ENCODE data around the gene CYP2A7.
"Not testable (repeated sequence)": the region's sequence is repeated elsewhere in the genome, so short reads cannot be mapped to it uniquely, and the experiment has no call there.

CYP2A7 gene

GRCh38 chr19:40882062-40882461 lies at the start of gene CYP2A7:
Gene CYP2A7 (minus strand): TSS chr19:40882231. CDS start chr19:40882210, 21 bp downstream.
- H3K27ac ChIP-seq, H3K36me3 ChIP-seq, H4K20me1 ChIP-seq, H3K4me1 ChIP-seq, H3K9ac ChIP-seq, H3K27me3 ChIP-seq, H3K9me3 ChIP-seq, H3K4me3 ChIP-seq, H3K4me2 ChIP-seq: not testable (repeated sequence)

GRCh38 chr19:40930799-40931198 lies 48.8 kb upstream of the CYP2A7 start:
- H3K27me3 ChIP-seq, H3K4me2 ChIP-seq, H3K9ac ChIP-seq, H4K20me1 ChIP-seq, H3K4me3 ChIP-seq, H3K27ac ChIP-seq, H3K36me3 ChIP-seq, H3K4me1 ChIP-seq: not testable (repeated sequence)
- H3K9me3 ChIP-seq, result peaks cover 11% of the 10 kb centered on the region; the same call in 1 of the 2 replicates

- H3K4me1 ChIP-seq, H3K4me2 ChIP-seq, H3K27me3 ChIP-seq, H3K4me3 ChIP-seq, H3K27ac ChIP-seq, H3K9ac ChIP-seq, H3K36me3 ChIP-seq, H4K20me1 ChIP-seq, H3K9me3 ChIP-seq: not testable (repeated sequence)
These were observed 47.9 kb upstream of the CYP2A7 start for GRCh38 chr19:40929942-40930341.

GRCh38 chr19:40928850-40929249 lies 46.8 kb upstream of the CYP2A7 start:
- Histone ChIP-seq H3K4me2 (no peak overlapping the region), H3K4me3 (no peak overlapping the region)
- no peak for TF ChIP-seq Cebpa-rat (IDR thresholded peaks at IDR 0.05)

GRCh38 chr19:40927567-40927966 lies 45.5 kb upstream of the CYP2A7 start:
- no peak for TF ChIP-seq Cebpa-rat (IDR thresholded peaks at IDR 0.05)
- Histone ChIP-seq H3K9me3 (no peaks in the 10 kb centered on the region), H3K9ac (no peak overlapping the region), H3K27me3 (no peaks in the 10 kb centered on the region), H3K4me3 (no peak overlapping the region), H3K36me3 (no peaks in the 10 kb centered on the region), H4K20me1 (no peaks in the 10 kb centered on the region), H3K4me2 (no peak overlapping the region), H3K27ac (no peak overlapping the region), H3K4me1 (no peaks in the 10 kb centered on the region)

More at GRCh38 chr19:40928850-40929249, 46.8 kb upstream of the CYP2A7 start:
- H3K27me3 ChIP-seq, result no peaks in the 10 kb centered on the region
- no peak overlapping the region for H3K27ac ChIP-seq
- H3K9me3 ChIP-seq, result no peaks in the 10 kb centered on the region
- no peaks in the 10 kb centered on the region for H3K4me1 ChIP-seq
- no peaks in the 10 kb centered on the region for H4K20me1 ChIP-seq
- H3K36me3 ChIP-seq, result no peaks in the 10 kb centered on the region
- no peak overlapping the region for H3K9ac ChIP-seq

- not testable (repeated sequence) for H3K27ac ChIP-seq, H4K20me1 ChIP-seq, H3K9ac ChIP-seq, H3K9me3 ChIP-seq, H3K4me1 ChIP-seq, H3K4me3 ChIP-seq, H3K36me3 ChIP-seq, H3K4me2 ChIP-seq, H3K27me3 ChIP-seq
These were observed 44.2 kb upstream of the CYP2A7 start for GRCh38 chr19:40926276-40926675.

GRCh38 chr19:40923934-40924391 lies 41.9 kb upstream of the CYP2A7 start:
- Histone ChIP-seq H3K36me3 (no peaks in the 10 kb centered on the region), H3K4me2 (no peak overlapping the region), H3K27ac (no peak overlapping the region), H3K4me3 (no peak overlapping the region), H3K9ac (no peak overlapping the region), H3K27me3 (no peaks in the 10 kb centered on the region), H3K4me1 (no peaks in the 10 kb centered on the region), H4K20me1 (no peaks in the 10 kb centered on the region), H3K9me3 (peaks cover 29% of the 10 kb centered on the region)
- TF ChIP-seq Cebpa-rat (IDR thresholded peaks at IDR 0.05), result no peak

GRCh38 chr19:40922237-40923160 lies 40.5 kb upstream of the CYP2A7 start:
- H3K9ac ChIP-seq, H4K20me1 ChIP-seq, H3K4me1 ChIP-seq, H3K4me2 ChIP-seq, H3K27me3 ChIP-seq, H3K27ac ChIP-seq, H3K36me3 ChIP-seq, H3K4me3 ChIP-seq: not testable (repeated sequence)
- peaks cover 32% of the 10 kb centered on the region for H3K9me3 ChIP-seq

- Histone ChIP-seq H3K9me3 (peaks cover 37% of the 10 kb centered on the region), H3K4me1 (no peaks in the 10 kb centered on the region), H3K9ac (no peak overlapping the region), H3K27me3 (no peaks in the 10 kb centered on the region), H3K27ac (no peak overlapping the region), H4K20me1 (no peaks in the 10 kb centered on the region), H3K4me2 (no peak overlapping the region), H3K36me3 (no peaks in the 10 kb centered on the region), H3K4me3 (no peak overlapping the region)
- no peak for TF ChIP-seq Cebpa-rat (IDR thresholded peaks at IDR 0.05)
These were observed 39.2 kb upstream of the CYP2A7 start for GRCh38 chr19:40921005-40921897.

Measured in BLaER1 (cell line).